GM12801 (cell line): Measurements from ENCODE around the gene CCNY.

ENCODE experiments used
- TF ChIP-seq, protein P1 (sequence below): IDR thresholded peaks from one replicate; pipeline ENCODE4 v1.5.1; 2011; ENCODE audit warnings: control low read depth; ENCODE audit not compliant: insufficient read length; ENCODE audit errors: extremely low read depth

Gene CCNY

GRCh38 chr10:35396560-35397434 is 60.5 kb downstream of the CCNY start:
- TF ChIP-seq, protein P1, sequence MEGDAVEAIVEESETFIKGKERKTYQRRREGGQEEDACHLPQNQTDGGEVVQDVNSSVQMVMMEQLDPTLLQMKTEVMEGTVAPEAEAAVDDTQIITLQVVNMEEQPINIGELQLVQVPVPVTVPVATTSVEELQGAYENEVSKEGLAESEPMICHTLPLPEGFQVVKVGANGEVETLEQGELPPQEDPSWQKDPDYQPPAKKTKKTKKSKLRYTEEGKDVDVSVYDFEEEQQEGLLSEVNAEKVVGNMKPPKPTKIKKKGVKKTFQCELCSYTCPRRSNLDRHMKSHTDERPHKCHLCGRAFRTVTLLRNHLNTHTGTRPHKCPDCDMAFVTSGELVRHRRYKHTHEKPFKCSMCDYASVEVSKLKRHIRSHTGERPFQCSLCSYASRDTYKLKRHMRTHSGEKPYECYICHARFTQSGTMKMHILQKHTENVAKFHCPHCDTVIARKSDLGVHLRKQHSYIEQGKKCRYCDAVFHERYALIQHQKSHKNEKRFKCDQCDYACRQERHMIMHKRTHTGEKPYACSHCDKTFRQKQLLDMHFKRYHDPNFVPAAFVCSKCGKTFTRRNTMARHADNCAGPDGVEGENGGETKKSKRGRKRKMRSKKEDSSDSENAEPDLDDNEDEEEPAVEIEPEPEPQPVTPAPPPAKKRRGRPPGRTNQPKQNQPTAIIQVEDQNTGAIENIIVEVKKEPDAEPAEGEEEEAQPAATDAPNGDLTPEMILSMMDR = no peak

GRCh38 chr10:35397953-35398352 is 61.6 kb downstream of the CCNY start:
- TF ChIP-seq, protein P1 = no peak

- TF ChIP-seq, protein P1 = no peak
Observed at GRCh38 chr10:35398355-35398754, 62.0 kb downstream of the CCNY start.

DNA sequence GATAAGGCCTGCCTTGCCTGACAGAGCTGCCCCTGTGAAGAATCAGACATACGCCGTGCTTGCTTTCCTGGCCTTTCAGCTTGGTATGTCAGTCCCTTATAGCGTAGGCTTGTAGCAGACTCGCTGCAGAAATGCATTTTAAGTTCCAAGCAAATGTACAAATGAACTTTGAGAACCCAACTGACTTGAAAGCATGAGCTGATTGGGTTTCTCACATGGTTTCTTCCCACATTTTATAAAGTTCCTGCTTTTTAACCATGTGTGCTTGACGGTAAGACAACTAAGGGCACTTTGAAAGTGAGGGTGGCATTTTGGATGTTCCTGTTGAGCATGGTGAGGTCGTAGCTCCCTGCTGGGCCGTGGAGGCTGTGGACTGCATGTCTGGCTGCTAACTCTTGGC is 62.6 kb downstream of the CCNY start:
- TF ChIP-seq, protein P1 = no peak

DNA sequence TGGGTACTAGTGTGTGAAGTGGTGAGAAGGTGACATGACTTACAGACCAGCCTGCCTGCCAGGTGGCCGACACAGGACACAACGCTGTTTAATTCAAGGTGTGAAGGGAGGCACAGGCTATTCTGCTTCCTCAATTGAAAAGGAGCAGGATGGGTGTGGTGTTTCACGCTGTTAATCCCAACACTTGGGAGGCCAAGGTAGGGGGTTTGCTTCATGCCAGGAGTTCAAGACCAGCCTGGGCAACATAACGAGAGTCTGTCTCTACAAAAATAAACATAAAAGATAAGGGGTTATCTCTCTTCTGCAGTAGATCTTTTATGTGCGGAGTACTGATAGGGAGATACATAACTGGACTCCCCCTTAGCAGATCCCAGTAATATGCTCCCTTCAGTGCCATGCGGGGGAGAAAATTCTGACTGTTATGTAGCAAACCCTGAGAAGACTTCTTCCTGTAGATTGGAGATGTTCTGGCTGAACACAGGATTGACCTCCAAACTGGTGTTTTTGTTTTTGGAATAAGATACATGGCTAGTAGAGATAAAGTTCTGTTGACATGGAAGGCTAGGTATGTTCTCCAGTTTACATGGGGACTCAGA is 63.2 kb downstream of the CCNY start:
- TF ChIP-seq, protein P1 = no peak

- TF ChIP-seq, protein P1 = no peak
Observed at GRCh38 chr10:35400595-35401268, 64.4 kb downstream of the CCNY start.

DNA sequence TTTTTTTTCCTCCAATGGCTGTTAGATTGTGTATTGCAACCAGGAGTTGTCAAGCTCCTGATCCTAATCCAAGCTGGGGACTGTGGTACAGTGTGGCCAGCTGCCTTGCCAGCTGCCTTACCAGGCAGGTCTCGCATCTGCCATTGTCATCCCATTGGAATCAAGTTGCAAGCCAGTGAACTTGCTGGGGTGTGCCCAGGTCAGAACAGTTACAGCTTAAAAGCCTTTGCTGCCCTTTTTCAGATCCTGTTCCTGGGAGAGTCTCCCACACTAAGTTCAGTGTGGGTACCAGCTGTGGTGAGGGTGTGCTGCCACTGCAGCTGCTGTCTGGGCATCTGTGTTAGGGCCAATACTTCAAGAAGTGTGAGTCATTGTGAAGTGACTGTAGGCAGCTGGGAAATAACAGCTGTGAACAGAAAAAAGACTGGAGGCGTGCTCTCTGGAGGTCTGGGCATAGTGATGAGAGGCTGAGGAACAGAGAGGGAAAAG is 72.8 kb downstream of the CCNY start:
- TF ChIP-seq, protein P1 = no peak
